Renal cortical epithelial cell (primary cell): ENCODE results near the gene TRIM42. TPM values are rescaled to one million over a fixed set of nuclear protein-coding genes. Genes with fewer than 3 reads are reported as not detected.

Experiments used
- DNase-seq: peaks from one replicate; pipeline ENCODE4 v3.0.0-alpha.2; 2011; ENCODE audit warnings: low read depth
- total RNA-seq: library from RNA; depleted of rRNA; stranded (reverse); fragments of >200 nt; gene quantifications from 2 replicates; pipeline ENCODE4 v1.2.3, GENCODE V29; 2014

TRIM42 gene
- not detected in 2 replicates for total RNA-seq

DNA sequence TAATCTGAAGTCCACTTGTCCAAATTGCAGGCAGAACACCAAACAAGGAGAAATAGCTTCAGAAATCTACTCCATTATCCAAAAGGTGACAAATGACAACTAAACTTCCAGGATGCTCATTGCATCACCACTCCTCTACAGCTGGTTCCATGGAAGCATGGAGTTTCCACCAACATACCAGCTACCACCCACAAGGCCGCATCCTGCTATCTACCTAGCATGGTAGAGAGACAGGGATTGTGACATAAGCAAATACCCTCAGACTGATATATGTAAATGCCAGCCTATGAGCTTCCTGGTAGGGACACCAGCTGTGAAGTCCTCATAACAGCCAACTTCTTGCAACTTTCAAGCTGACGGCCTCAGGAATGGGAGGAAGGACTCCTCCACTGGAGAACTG lies at the start of gene TRIM42:
TSS of gene TRIM42 (plus strand) at position 301 of the 400 bp plus-strand sequence. CDS start 166 bp downstream, outside the sequence.
- no peak for DNase-seq

GRCh38 chr3:140628606-140629005 lies 49.3 kb upstream of the TRIM42 start:
- no peak for DNase-seq

DNA sequence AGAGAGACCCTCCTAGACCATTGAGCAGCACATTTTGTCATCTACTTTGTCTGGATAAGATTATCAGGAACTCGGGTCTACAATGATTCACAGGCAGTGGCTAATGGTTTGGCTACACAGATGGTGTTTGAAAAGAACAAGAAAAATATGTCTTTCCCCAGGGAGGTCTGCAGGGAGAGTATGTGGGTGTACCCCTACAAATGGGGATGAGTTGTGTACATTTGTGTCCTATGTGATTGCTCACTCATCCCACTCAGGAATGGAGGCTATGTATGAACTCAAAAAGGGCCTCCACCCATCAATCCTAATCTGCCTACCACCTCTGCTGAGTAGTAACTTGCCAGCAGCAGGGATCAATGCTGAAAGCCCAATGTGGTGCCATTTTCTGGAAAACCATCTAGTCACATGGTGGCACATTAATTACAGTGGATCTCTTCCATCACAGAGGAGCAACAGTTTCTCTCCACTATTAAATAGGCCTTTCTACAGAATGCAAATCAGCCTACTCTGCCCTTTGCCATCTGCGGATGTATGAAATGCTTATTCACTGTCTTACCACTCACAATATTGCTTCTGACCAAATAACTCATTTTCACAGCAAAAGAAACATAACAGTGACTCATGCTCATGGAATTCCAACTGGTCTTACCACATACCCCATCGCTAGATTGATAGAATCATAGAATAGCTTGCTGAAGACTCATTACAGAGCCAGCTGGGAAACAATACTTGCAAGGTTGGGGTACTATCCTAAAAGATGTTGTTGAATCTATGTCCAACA lies 48.3 kb upstream of the TRIM42 start:
- DNase-seq = peak; percentile 98

GRCh38 chr3:140630366-140630765 lies 47.5 kb upstream of the TRIM42 start:
- DNase-seq = no peak

GRCh38 chr3:140630866-140631265 lies 47.0 kb upstream of the TRIM42 start:
- no peak for DNase-seq

DNA sequence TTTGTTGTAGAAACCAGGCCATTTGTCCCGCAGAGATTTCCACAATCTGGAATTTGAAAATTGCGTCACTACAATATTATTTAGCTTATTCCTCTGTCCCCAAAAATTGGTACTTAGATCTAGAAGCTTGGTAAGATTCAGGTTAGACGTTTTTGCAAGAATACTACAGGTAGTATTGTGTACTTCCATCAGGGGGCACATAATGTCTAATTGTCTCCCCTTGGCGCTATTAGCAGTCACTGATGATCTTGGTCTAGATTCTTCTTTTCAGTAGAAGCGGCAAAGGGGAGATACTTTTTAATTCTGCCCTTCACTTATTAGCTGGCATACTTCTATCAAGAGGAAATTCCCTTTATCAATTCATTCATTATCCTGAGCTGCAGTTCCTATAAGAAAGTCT lies 42.6 kb upstream of the TRIM42 start:
- DNase-seq = no peak

DNA sequence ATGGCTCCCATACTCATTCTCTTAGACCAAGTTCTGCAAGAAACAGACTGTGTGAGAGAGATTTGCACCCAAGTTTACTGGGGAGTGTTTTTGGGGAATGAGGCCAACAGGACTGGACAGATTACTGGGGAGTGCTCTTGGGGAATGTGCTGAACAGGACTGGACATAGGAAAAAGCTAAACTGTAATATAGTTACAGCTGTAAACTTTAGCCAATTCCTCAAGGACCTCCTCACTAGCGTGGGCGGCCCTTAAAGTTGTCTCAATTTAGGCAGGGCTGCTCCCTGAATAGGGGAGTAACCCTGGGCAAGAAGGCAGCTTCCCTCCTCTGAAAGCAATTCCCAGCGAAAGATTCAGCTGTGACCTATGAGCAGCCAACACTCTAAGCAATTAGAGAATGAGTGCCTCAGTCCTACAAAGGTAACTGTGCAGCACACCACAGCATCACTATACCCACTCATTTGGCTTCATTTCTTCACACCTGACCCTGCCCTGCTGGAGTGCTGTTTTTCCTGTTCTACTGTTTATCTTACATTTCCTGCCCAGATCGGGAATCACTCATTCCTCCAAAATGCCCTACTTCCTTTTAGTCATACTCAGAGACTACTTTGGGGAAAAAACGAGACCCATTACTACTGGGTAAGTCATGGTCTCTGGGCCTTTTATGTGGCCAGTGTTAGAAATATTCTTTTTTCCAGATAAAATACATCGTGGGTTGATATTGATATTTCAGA lies 41.3 kb upstream of the TRIM42 start:
- DNase-seq = peak; percentile 9

GRCh38 chr3:140651287-140651686 lies 26.6 kb upstream of the TRIM42 start:
- DNase-seq = no peak

GRCh38 chr3:140655678-140656077 lies 22.2 kb upstream of the TRIM42 start:
- DNase-seq = no peak

DNA sequence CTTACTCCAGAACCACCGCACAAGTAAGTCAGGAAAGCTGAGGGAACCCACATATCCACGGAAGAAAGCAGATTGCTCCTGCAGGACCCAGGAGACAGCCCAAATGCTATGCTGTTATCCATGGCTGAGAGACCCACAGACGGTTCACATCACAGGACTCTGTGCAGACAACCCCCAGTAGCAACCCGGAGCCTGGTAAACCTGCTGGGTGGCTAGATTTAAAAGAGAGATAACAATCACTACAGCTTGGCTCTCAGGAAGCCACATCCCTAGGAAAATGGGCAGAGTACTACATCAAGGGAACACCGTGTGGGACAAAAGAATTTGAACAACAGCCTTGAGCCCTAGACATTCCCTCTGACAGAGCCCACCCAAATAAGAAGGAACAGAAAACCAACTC lies 13.8 kb upstream of the TRIM42 start:
- DNase-seq = no peak

- DNase-seq = no peak
Measured at GRCh38 chr3:140682586-140682985, 4.7 kb downstream of the TRIM42 start.

DNA sequence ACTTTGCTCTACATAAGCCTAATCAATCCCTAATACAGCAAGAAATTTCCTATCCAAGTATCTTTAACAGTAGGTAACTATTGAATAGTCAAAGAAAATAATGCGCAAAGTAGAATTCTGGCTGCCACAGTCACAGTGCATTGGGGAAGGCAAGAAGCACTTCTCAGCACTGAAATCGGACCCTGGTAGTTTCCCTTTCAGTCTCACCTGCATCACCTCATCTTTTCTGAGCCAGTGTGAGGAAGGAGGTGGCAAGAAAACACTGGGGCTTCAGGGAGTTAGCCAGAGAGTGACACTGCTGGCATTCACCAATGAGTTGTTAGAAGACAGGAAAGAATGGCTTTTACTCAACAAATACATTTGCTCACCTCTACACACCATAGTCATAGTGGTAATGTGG lies 8.3 kb downstream of the TRIM42 start:
- no peak for DNase-seq

DNA sequence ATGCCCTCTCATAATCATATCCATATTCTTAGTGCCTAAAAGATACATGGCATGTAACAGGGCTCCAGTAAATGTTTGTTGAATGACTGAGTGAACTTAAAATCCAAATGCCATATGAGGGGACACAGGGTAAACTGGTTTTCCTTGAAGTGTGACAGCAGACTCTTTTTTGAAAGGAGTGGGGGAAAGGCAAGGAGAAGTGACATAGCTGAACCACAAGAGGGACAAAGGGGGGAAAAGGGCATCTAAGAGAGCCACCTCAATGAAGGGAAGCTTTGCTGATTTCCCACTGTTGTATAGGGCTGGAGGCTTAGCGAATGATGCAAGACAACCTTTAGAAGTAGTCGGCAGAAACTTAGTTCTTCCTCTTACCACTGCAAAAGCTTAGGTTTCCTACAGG lies 9.1 kb downstream of the TRIM42 start:
- DNase-seq = no peak

GRCh38 chr3:140695361-140696061 lies 17.6 kb downstream of the TRIM42 start:
- DNase-seq = no peak

- DNase-seq = no peak
Measured at GRCh38 chr3:140699516-140700231, 21.8 kb downstream of the TRIM42 start.

GRCh38 chr3:140702281-140702680 lies 24.4 kb downstream of the TRIM42 start:
- no peak for DNase-seq

DNA sequence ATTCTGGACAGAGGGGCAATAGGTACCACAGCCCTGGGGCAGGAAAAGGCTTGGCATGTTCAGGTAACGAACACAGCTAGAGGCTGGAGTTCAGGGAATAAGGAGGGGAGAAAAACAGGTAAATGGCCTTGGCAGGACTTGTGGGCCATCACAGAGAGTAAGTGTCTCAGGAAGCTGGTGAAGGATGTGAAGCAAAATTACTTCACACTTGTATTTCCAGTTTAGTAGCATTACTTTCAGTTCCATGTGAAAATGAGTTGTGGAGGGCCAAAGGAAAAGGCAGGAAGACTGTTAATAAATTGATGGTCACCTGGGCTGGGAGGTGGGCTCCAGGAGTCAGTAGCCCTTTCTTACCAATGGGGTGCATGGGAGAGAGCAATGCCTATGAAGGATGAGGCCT lies 25.6 kb downstream of the TRIM42 start:
- DNase-seq = no peak

GRCh38 chr3:140704733-140705132 lies 26.9 kb downstream of the TRIM42 start:
- DNase-seq = no peak

- DNase-seq = no peak
Measured at GRCh38 chr3:140705954-140706353, 28.1 kb downstream of the TRIM42 start.

- no peak for DNase-seq
Measured at GRCh38 chr3:140706360-140706759, 28.5 kb downstream of the TRIM42 start.

DNA sequence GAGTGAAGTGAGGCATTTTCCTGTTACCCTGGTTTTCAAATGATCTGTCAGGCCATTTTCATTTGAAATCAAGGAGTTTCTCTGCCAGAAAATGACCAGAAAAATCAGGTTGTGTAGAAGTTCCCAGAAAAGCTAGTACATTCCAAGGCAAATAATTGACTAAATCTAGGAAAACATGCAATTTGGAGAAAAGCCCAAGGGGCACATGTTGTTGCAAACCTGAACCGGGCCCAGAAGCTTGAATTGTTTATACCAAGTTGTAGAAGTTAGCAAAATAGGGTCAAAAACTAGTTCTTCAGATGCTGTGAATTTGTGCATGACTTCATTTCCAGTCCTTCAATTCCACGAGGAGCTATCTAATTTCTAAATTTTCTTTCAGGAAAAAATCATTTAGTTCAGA lies 31.0 kb downstream of the TRIM42 start:
- peak; percentile 72 for DNase-seq

- no peak for DNase-seq
Measured at GRCh38 chr3:140709751-140710150, 31.9 kb downstream of the TRIM42 start.
